GM12878 (cell line): ENCODE data around the gene PLEKHA5. TPM values are rescaled to one million over a fixed set of nuclear protein-coding genes. Genes with fewer than 3 reads are reported as not detected.
A peak's percentile ranks its signal among the peaks of the same experiment; 100 is the strongest.

Experiments used
- ATAC-seq: fragments of 200-7000 bp; cut with Tn5 transposase; 3 replicates; pipeline ENCODE4 v1.9.1; 2020; ENCODE audit warnings: mild to moderate bottlenecking, moderate library complexity
- BruUV-seq: library from RNA; stranded (reverse); fragments of 400-500 nt; replicated peaks from 2 replicates; lab custom pipeline; 2021; lab: Mats Ljungman, UMichigan
- CTCF ChIA-PET: fragments of 300-600 bp; sonication (Branson Sonifier 250); formaldehyde crosslinking; extraction: SDS; loops from one replicate; lab custom pipeline; 2021; ENCODE audit warnings: inconsistent platforms; lab: Yijun Ruan, JAX
- POLR2A ChIA-PET: fragments of 350-600 bp; formaldehyde crosslinking; extraction: SDS; loops from one replicate; lab custom pipeline; 2021; ENCODE audit warnings: inconsistent platforms; lab: Charles Lee
- RAD21 ChIA-PET: fragments of 300-600 bp; sonication (Branson Sonifier 250); formaldehyde crosslinking; loops from one replicate; lab custom pipeline; 2023; ENCODE audit warnings: antibody characterized with exemption; ENCODE audit not compliant: unreplicated experiment; lab: Charles Lee
- SMC1A ChIA-PET: fragments of 300-600 bp; sonication (Branson Sonifier 250); formaldehyde crosslinking; loops from one replicate; lab custom pipeline; 2023; ENCODE audit not compliant: unreplicated experiment, uncharacterized antibody; lab: Charles Lee
- DNase-seq: peaks from one replicate; pipeline ENCODE4 v3.0.0-alpha.2; 2011; ENCODE audit warnings: low read depth, low spot score
- FAIRE-seq: peaks from 3 replicates; lab custom pipeline; 2011; peaks lifted over from hg19 to GRCh38; lab: Jason Lieb, UNC
- H2AFZ ChIP-seq: 2 replicates; pipeline ENCODE4 v1.6.0; 2011; ENCODE audit warnings: low read depth, low read length, control low read depth; ENCODE audit not compliant: control insufficient read depth
- H3K27ac ChIP-seq: 2 replicates; pipeline ENCODE4 v1.5.1; 2011; ENCODE audit warnings: control low read depth; ENCODE audit not compliant: control insufficient read depth, insufficient read depth
- H3K27me3 ChIP-seq, 2 experiments: replicated peaks in 1 of 2; 2 replicates each; pipeline versions ENCODE4 v1.6.0 to v1.6.1; 2011; ENCODE audit warnings: low read length in 1 of 2; ENCODE audit not compliant: control insufficient read depth in 2 of 2, insufficient read depth in 2 of 2
- H3K36me3 ChIP-seq, 2 experiments: 2 replicates each; pipeline ENCODE4 v1.5.1; 2011; ENCODE audit warnings: low read length in 1 of 2; ENCODE audit not compliant: control insufficient read depth in 2 of 2, insufficient read depth in 2 of 2
- H3K4me1 ChIP-seq: 2 replicates; pipeline ENCODE4 v1.6.1; 2011; ENCODE audit warnings: mild to moderate bottlenecking, low read length, moderate library complexity, mixed read lengths; ENCODE audit not compliant: control insufficient read depth, insufficient read depth
- H3K4me2 ChIP-seq: 2 replicates; pipeline ENCODE4 v1.6.0; 2011; ENCODE audit warnings: control low read depth; ENCODE audit not compliant: control insufficient read depth, insufficient read depth
- H3K4me3 ChIP-seq: fragments of 200-600 bp; sonication (generic); 2 replicates; pipeline ENCODE4 v1.5.1; 2016
- H3K79me2 ChIP-seq: 2 replicates; pipeline ENCODE4 v1.6.0; 2011; ENCODE audit warnings: low read length; ENCODE audit not compliant: control insufficient read depth, insufficient read depth
- H3K9ac ChIP-seq: 2 replicates; pipeline ENCODE4 v1.8.0; 2011; ENCODE audit warnings: low read length, control low read depth, mixed read lengths; ENCODE audit not compliant: control insufficient read depth, insufficient read depth
- H3K9me3 ChIP-seq: replicated peaks from 3 replicates; pipeline ENCODE4 v1.5.1; 2011; ENCODE audit warnings: mild to moderate bottlenecking, low read length; ENCODE audit not compliant: control insufficient read depth, insufficient read depth
- H4K20me1 ChIP-seq: 2 replicates; pipeline ENCODE4 v1.6.0; 2011; ENCODE audit not compliant: control insufficient read depth, insufficient read depth
- BCL11A ChIP-seq: IDR thresholded peaks from 2 replicates; pipeline ENCODE4 v1.6.1; 2011; ENCODE audit warnings: low read depth, low read length
- FOXM1 ChIP-seq: IDR thresholded peaks from 2 replicates; pipeline ENCODE4 v1.6.1; 2012; ENCODE audit warnings: low read depth, mild to moderate bottlenecking, inconsistent platforms, low read length, moderate library complexity
- PAX5 ChIP-seq: IDR thresholded peaks from 2 replicates; pipeline ENCODE4 v1.6.1; 2011; ENCODE audit warnings: low read depth, low read length, borderline replicate concordance
- WGBS: methylation state at CpG from one replicate; pipeline ENCODE4 v1.1.6; 2016; ENCODE audit warnings: low lambda C conversion rate; ENCODE audit not compliant: insufficient replicate concordance, insufficient coverage; ENCODE audit errors: missing lambda C conversion rate; 5-methylcytosine and 5-hydroxymethylcytosine counted together
- in situ Hi-C: fragments of 300-500 bp; cut with MboI; formaldehyde crosslinking; loops from 9 replicates; pipeline ENCODE4 v1.14.3; 2018; ENCODE audit warnings: mixed read lengths
- intact Hi-C: fragments of 100-400 bp; cut with micrococcal nuclease; formaldehyde crosslinking; loops from one replicate; pipeline ENCODE4 v1.14.2; 2022; ENCODE audit not compliant: unreplicated experiment
- polyA plus RNA-seq, 11 experiments: library from polyadenylated mRNA; depleted of rRNA in 4 of 11; unstranded in 6 of 11; stranded (reverse) in 5 of 11; fragments of >200 nt; fragmentation: Nextera tagmentation in 4 of 11; fragmentation: Illumina TruSeq in 1 of 11; extraction: Ambion mirVana in 4 of 11; extraction: Trizol in 1 of 11; gene quantifications; 1 replicate in 1 of 11; 2 replicates in 10 of 11; pipeline versions ENCODE4 v1.2.1 to v1.2.3, GENCODE V29; 2011 to 2016; ENCODE audit warnings: inconsistent platforms in 2 of 11, missing spikeins in 2 of 11, low read depth in 1 of 11
- total RNA-seq, 4 experiments: library from RNA; depleted of rRNA in 3 of 4; stranded (reverse); fragments of >200 nt in 3 of 4; fragmentation: Illumina TruSeq in 1 of 4; extraction: Trizol in 1 of 4; gene quantifications; 2 replicates each; pipeline versions ENCODE4 v1.2.1 to v1.2.3, GENCODE V29; 2013 to 2021
- TF ChIP-seq, protein P1 (sequence below): IDR thresholded peaks from 2 replicates; pipeline ENCODE4 v1.6.1; 2012; ENCODE audit warnings: mild to moderate bottlenecking, low read depth, low read length
- TF ChIP-seq, protein P2 (sequence below), 3 experiments: IDR thresholded peaks in 2 of 3; conservative IDR thresholded peaks in 1 of 3; 2 replicates each; pipeline ENCODE4 v1.5.1; 2011; ENCODE audit warnings: low read depth in 3 of 3, low read length in 3 of 3, mild to moderate bottlenecking in 3 of 3, control low read depth in 2 of 3, moderate library complexity in 2 of 3, inconsistent platforms in 1 of 3, mixed read lengths in 1 of 3; ENCODE audit not compliant: control insufficient read depth in 2 of 3, insufficient read depth in 1 of 3; ENCODE audit errors: extremely low read depth in 1 of 3
- TF ChIP-seq, protein P3 (sequence below): fragments of 450-650 bp; IDR thresholded peaks from 2 replicates; pipeline ENCODE4 v1.6.1; 2017; ENCODE audit warnings: antibody characterized with exemption, mild to moderate bottlenecking, moderate library complexity

Gene PLEKHA5
- total and polyA plus RNA-seq, 10 of the 15 experiments (the other 5 are each of a cell fraction or from before 2014, with no cell fraction given) = 0.09 to 0.33 (median 0.18) TPM; not detected in 3

GRCh38 chr12:19222558-19222957 lies 93.0 kb downstream of the PLEKHA5 start (continued):
- TF ChIP-seq, protein P1, sequence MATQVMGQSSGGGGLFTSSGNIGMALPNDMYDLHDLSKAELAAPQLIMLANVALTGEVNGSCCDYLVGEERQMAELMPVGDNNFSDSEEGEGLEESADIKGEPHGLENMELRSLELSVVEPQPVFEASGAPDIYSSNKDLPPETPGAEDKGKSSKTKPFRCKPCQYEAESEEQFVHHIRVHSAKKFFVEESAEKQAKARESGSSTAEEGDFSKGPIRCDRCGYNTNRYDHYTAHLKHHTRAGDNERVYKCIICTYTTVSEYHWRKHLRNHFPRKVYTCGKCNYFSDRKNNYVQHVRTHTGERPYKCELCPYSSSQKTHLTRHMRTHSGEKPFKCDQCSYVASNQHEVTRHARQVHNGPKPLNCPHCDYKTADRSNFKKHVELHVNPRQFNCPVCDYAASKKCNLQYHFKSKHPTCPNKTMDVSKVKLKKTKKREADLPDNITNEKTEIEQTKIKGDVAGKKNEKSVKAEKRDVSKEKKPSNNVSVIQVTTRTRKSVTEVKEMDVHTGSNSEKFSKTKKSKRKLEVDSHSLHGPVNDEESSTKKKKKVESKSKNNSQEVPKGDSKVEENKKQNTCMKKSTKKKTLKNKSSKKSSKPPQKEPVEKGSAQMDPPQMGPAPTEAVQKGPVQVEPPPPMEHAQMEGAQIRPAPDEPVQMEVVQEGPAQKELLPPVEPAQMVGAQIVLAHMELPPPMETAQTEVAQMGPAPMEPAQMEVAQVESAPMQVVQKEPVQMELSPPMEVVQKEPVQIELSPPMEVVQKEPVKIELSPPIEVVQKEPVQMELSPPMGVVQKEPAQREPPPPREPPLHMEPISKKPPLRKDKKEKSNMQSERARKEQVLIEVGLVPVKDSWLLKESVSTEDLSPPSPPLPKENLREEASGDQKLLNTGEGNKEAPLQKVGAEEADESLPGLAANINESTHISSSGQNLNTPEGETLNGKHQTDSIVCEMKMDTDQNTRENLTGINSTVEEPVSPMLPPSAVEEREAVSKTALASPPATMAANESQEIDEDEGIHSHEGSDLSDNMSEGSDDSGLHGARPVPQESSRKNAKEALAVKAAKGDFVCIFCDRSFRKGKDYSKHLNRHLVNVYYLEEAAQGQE = no peak
- TF ChIP-seq FOXM1 = no peak
- TF ChIP-seq BCL11A = no peak
- no peak for TF ChIP-seq PAX5

DNA sequence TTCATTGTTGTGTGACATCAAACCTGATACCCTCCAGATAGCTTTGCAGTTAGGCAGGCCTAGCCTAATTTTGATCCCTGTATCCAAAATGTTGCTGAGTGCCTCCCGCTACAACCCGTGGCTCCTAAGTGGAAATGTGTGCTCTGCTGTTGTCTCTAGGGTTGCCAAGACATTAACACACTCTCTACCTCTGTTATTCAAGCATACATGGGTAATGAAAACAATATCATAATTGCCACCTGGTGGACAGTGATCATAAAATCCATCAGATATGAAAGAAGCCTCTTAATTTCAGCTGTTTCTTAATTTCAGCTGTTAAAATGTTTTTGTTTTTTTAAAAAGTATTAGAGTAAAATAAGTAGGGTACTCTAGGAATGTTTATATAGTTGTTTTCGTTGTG lies 93.5 kb downstream of the PLEKHA5 start:
- FAIRE-seq (no peak), DNase-seq (no peak), ATAC-seq (peak; percentile 48; the same call in 1 of the 3 replicates)
- CTCF ChIA-PET = interaction anchor here (0.5 to 1.4 kb wide), 4 partner anchors 8 to 977 kb away, joined by 3 to 4 read pairs (median 4); no protein-coding TSS in a partner anchor
- Histone ChIP-seq H3K79me2 (no peaks in the 10 kb centered on the region), H2AFZ (no peak overlapping the region), H3K4me2 (no peak overlapping the region), H3K27me3 (no peaks in the 10 kb centered on the region), H3K36me3 (no peaks in the 10 kb centered on the region), H3K9me3 (no peaks in the 10 kb centered on the region), H3K27ac (no peak overlapping the region), H4K20me1 (no peaks in the 10 kb centered on the region), H3K9ac (no peak overlapping the region), H3K4me3 (no peak overlapping the region), H3K4me1 (no peaks in the 10 kb centered on the region)
- in situ Hi-C loops = no loop called here
- TF ChIP-seq, protein P2, sequence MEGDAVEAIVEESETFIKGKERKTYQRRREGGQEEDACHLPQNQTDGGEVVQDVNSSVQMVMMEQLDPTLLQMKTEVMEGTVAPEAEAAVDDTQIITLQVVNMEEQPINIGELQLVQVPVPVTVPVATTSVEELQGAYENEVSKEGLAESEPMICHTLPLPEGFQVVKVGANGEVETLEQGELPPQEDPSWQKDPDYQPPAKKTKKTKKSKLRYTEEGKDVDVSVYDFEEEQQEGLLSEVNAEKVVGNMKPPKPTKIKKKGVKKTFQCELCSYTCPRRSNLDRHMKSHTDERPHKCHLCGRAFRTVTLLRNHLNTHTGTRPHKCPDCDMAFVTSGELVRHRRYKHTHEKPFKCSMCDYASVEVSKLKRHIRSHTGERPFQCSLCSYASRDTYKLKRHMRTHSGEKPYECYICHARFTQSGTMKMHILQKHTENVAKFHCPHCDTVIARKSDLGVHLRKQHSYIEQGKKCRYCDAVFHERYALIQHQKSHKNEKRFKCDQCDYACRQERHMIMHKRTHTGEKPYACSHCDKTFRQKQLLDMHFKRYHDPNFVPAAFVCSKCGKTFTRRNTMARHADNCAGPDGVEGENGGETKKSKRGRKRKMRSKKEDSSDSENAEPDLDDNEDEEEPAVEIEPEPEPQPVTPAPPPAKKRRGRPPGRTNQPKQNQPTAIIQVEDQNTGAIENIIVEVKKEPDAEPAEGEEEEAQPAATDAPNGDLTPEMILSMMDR (IDR thresholded peaks at IDR 0.05 in 2 of 3, conservative IDR thresholded peaks at IDR 0.05 in 1 of 3; ENCODE audit: control insufficient read depth in 2 of 3, extremely low read depth in 1 of 3, insufficient read depth in 1 of 3, low read depth in 3 of 3, low read length in 3 of 3) = peak in 1 of 3 experiments; percentile 14; a peak in 1 of 6 replicates
- TF ChIP-seq, protein P3, sequence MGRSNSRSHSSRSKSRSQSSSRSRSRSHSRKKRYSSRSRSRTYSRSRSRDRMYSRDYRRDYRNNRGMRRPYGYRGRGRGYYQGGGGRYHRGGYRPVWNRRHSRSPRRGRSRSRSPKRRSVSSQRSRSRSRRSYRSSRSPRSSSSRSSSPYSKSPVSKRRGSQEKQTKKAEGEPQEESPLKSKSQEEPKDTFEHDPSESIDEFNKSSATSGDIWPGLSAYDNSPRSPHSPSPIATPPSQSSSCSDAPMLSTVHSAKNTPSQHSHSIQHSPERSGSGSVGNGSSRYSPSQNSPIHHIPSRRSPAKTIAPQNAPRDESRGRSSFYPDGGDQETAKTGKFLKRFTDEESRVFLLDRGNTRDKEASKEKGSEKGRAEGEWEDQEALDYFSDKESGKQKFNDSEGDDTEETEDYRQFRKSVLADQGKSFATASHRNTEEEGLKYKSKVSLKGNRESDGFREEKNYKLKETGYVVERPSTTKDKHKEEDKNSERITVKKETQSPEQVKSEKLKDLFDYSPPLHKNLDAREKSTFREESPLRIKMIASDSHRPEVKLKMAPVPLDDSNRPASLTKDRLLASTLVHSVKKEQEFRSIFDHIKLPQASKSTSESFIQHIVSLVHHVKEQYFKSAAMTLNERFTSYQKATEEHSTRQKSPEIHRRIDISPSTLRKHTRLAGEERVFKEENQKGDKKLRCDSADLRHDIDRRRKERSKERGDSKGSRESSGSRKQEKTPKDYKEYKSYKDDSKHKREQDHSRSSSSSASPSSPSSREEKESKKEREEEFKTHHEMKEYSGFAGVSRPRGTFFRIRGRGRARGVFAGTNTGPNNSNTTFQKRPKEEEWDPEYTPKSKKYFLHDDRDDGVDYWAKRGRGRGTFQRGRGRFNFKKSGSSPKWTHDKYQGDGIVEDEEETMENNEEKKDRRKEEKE = no peak
- intact Hi-C loops = no loop called here
- WGBS = 0% methylated on average over 3 of the region's 3 CpGs
- SMC1A ChIA-PET = interaction anchor here (0.6 kb wide), 2 partner anchors 77 to 446 kb away, joined by 3 read pairs; no protein-coding TSS in a partner anchor
- POLR2A ChIA-PET = no interaction called here
- no TSS peak for BruUV-seq
- RAD21 ChIA-PET = interaction anchor here (0.6 to 1.2 kb wide), 2 partner anchors 156 to 973 kb away, joined by 3 read pairs; no protein-coding TSS in a partner anchor
